GM21529 (cell line): Measurements from ENCODE around the gene PHF21A.

Source experiments
- ATAC-seq: cut with Tn5 transposase; IDR thresholded peaks from one replicate; pipeline ENCODE4 v1.9.1; 2021; ENCODE audit not compliant: unreplicated experiment

Gene PHF21A

GRCh38 chr11:46075928-46076327 lies 45.3 kb downstream of the PHF21A start:
- no peak for ATAC-seq

- ATAC-seq: no peak
These were observed 46.1 kb downstream of the PHF21A start for GRCh38 chr11:46075168-46075567.

- no peak for ATAC-seq
These were observed 47.6 kb downstream of the PHF21A start for GRCh38 chr11:46073632-46074031.

- ATAC-seq: no peak
These were observed 48.9 kb downstream of the PHF21A start for GRCh38 chr11:46072172-46072964.

GRCh38 chr11:46071091-46071490 lies 50.2 kb downstream of the PHF21A start:
- ATAC-seq: no peak

GRCh38 chr11:46069595-46069994 lies 51.7 kb downstream of the PHF21A start:
- no peak for ATAC-seq

- ATAC-seq: no peak
These were observed 54.9 kb downstream of the PHF21A start for GRCh38 chr11:46066335-46066734.

- ATAC-seq: no peak
These were observed 55.6 kb downstream of the PHF21A start for GRCh38 chr11:46065681-46066080.

GRCh38 chr11:46064221-46064620 lies 57.0 kb downstream of the PHF21A start:
- no peak for ATAC-seq

- no peak for ATAC-seq
These were observed 58.1 kb downstream of the PHF21A start for GRCh38 chr11:46063138-46063537.

GRCh38 chr11:46060013-46060412 lies 61.2 kb downstream of the PHF21A start:
- no peak for ATAC-seq

- no peak for ATAC-seq
These were observed 63.8 kb downstream of the PHF21A start for GRCh38 chr11:46057489-46057888.

GRCh38 chr11:46055371-46055770 lies 65.9 kb downstream of the PHF21A start:
- no peak for ATAC-seq

GRCh38 chr11:46051102-46051501 lies 70.2 kb downstream of the PHF21A start:
- no peak for ATAC-seq

GRCh38 chr11:46050662-46051061 lies 70.6 kb downstream of the PHF21A start:
- no peak for ATAC-seq

GRCh38 chr11:46050003-46050461 lies 71.2 kb downstream of the PHF21A start:
- ATAC-seq: no peak

- ATAC-seq: no peak
These were observed 71.8 kb downstream of the PHF21A start for GRCh38 chr11:46049325-46049897.

GRCh38 chr11:46048198-46048597 lies 73.1 kb downstream of the PHF21A start:
- ATAC-seq: no peak

GRCh38 chr11:46047520-46047919 lies 73.7 kb downstream of the PHF21A start:
- ATAC-seq: no peak

- no peak for ATAC-seq
These were observed 75.4 kb downstream of the PHF21A start for GRCh38 chr11:46045811-46046210.

- no peak for ATAC-seq
These were observed 76.7 kb downstream of the PHF21A start for GRCh38 chr11:46044601-46045000.

GRCh38 chr11:46039990-46040389 lies 81.3 kb downstream of the PHF21A start:
- ATAC-seq: no peak

GRCh38 chr11:46038529-46038928 lies 82.7 kb downstream of the PHF21A start:
- ATAC-seq: no peak
